HG03432 (cell line): ENCODE measurements around the gene ELMO2.

ENCODE experiments used
- ATAC-seq: cut with Tn5 transposase; IDR thresholded peaks from one replicate; pipeline ENCODE4 v1.9.1; 2021; ENCODE audit warnings: mild to moderate bottlenecking, moderate library complexity; ENCODE audit not compliant: unreplicated experiment

ELMO2 gene

DNA sequence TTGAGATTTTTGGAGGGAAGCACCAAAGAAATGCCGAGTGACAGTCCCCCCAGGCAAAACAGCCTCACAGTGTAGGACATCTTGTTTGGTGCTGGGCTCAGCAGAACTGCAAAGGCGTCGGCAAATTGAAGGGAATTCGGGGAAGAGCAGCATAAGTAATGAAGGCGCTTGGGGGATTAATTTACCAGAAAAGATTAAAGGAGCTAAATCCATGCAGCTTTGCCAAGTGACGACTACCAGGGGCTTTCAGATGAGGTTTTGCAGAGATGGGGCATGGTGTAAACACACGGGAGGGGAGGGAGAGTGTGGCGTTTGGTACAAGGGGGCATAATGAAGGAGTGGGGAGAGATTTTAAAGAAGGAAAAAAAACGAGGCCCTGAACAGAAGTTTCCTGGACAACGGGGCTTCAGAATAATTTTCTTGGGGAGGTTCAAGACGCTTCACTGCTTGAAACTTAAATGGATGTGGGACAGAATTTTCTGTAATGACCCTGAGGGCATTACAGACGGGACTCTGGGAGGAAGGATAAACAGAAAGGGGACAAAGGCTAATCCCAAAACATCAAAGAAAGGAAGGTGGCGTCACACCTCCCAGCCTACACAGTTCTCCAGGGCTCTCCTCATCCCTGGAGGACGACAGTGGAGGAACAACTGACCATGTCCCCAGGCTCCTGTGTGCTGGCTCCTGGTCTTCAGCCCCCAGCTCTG is 52.8 kb downstream of the ELMO2 start:
- no peak for ATAC-seq

DNA sequence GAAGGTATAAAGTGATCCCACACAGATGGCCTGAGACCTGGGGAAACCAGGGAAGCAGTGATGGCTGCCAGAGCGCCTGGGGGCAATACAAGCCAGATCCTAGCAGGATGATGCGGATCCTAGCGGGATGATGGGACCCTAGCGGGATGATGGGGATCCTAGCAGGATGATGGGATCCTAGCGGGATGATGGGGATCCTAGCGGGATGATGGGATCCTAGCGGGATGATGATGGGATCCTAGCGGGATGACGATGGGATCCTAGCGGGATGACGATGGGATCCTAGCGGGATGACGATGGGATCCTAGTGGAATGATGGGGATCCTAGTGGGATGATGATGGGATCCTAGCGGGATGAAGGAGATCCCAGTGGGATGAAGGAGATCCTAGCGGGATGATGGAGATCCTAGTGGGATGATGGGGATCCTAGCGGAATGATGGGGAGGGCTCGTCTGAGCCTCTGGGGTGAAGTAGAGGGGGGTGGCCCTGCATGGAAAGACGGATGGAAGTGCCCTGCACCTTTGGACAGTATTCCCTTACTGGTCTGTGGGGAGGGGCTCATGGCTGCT is 54.0 kb downstream of the ELMO2 start:
- ATAC-seq: no peak

DNA sequence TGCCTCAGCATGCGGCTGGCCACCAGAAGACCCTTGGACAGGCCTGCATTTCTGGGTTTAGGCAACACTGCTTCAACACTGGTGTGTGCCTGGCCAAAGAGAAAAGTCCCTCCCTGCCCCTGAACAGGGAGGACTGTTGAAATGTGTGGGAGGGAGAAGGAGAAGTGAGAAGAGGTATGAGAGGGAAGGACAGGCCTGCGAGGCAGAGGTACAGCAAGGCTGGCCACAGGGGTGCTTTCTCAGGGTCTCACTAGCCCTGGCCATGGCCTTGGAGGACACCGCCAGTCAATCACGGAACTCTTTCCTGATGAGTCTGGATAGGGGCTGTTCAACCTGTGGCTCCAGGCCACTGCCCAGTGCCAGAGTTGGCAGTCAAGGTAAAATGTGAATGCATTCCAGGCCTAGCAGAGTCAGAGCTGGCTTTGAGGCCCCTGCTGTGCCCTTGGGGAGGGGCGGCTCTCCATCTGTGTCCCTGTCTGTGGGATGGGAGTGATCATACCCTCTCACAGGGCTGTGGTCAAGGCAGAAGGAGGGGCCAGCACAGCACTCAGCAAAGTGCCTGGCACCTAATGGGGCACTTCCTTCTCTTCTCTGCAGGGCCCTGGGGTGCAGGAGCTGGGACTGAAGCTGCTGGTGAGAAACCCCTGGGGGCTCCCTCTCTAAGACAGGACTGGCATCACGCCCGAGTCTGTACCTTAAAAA is 54.9 kb downstream of the ELMO2 start:
- peak; percentile 42 for ATAC-seq

DNA sequence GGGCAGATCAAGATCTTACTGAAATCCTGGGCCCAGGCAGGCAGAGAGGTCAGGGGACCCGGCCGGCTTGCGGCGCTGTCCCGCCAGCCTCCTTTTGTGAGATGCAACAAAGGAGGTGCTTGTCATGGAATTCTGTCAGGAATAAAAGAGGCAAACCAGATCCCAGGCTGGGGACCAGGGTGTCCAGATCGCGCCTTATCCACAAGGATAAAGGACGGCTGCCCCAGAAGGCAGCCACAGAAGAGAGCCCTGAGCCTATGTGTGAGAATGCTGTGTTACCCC is 55.5 kb downstream of the ELMO2 start:
- ATAC-seq: no peak

DNA sequence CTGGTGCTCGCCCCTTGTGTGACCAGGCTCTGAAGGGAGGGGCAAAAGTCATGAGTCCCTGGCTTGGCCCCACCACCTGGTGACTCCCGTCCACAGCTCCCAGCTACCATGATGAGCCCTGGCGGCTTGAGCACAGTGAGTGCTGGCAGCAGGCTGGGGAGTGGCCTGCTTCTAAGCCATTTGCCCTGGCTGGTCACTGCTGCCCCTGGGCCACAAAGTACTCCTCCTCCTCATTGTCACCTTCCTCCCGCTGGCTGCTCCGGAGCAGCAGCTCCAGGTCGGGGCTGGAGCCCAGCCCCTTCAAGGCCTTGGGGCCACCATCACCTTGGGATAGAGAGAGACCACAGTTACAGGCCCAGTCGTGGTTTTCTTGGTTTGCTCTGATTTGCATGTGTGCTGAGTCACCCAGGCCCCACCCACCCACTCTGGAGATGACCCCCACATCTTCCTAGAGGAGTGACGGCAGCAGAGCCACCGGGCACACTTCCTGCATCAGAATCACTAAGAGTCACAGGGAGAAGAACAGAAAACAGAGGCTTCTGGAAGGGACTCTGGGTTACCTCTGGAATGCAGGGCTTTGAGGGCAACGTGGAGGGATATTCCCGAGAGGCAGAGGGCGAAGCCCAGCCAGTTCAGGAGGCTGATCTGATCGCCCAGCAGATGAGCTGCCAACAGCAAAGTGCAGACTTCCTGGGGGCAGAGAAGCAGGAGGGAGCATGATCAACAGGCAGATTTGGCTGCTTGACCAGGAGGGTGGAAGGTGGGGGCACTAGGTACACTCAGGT is 56.0 kb downstream of the ELMO2 start:
- peak; percentile 56 for ATAC-seq

DNA sequence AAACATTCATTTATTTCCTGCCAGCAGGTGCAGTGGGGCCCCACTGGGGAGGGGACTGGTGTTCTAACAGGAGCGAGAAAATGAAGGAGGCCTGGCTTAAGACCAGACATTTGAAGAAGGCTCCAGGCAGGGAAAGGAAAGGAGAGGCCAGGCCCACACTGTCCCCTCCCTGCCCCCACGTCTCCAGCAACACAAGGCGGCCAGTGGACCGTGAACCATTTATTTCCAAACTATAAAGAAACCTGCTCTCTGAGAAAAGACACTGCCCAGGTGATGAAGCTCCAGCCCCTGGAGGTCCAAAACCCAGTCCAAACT is 56.7 kb downstream of the ELMO2 start:
- ATAC-seq: no peak

DNA sequence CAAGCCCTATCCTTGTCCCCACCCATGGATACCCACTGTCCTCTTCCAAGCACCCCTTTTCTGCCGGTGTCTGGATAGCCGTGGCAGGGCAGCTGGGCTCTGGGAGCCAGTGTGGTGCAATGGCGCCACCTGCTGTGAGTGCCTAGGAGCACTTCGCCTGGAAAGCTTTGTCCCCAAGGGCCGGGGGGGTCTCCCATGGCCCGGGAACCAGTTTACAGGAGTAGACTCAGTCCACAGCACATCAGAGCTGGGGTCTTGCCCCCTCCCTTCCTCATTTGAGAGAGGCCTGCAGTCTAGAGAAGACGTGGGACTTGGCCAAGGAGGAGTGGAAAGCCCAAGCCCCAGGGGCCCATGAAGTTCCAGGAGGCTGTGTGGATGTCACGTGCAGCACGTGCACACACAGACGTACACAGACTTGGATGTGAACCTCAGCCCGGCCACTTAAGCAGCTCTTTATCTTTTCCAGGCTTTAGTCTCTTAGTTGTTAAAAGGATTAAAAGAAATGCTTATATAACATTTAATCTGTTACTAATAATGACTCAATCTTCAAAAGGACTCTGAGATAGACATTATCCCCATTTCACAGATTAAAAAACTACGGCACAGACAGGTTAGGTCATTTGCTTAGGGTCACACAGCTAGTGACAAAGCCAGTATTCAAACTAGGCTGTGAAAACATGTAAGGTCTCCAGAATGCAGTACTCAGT is 57.2 kb downstream of the ELMO2 start:
- ATAC-seq: no peak

DNA sequence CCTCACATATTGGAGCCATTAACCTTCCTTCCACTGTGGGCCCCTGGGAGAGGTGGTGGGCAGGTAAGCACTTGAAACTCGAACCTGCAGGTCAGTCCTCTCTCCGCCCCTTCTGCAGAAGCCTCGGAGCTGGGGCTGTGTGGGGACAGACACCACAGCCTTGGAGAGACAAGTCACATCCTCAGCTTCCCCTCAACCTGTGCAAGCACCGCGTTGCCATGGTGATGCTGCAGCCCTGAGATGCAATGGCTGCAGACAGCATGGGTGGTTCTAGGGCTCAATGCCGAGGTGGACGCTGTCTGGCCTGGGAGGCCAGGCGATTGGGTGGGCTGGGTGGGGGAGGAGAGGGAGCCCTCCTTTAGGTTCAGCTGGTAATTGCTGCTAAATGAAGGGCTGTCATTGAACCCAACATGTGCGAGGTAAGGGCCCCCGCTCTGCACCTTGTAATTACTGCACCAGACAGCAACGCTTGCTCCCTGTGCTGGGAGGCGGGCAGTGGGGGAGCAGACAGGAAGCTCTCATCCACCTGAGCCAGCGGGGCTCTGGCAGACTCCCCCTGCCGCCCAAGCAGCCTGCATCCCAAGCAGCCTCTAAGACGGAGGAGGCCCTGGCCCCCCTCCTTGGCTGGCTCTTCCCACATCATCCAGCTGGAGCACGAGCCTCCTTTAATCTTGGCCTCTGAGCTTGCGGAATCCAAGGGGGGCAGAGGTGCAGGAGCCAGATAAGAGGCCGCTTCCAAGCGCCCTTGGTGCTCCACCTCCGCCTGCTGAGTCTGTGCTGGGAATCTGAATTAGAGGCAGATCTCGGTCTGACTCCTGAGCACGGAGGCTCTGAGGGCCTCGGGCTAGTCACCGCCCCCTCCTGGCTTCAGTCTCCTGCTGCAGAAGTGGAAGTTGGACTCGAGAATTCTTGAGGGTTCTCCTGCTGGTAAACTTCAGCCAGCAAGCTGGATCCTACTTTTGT is 58.3 kb downstream of the ELMO2 start:
- ATAC-seq: no peak

DNA sequence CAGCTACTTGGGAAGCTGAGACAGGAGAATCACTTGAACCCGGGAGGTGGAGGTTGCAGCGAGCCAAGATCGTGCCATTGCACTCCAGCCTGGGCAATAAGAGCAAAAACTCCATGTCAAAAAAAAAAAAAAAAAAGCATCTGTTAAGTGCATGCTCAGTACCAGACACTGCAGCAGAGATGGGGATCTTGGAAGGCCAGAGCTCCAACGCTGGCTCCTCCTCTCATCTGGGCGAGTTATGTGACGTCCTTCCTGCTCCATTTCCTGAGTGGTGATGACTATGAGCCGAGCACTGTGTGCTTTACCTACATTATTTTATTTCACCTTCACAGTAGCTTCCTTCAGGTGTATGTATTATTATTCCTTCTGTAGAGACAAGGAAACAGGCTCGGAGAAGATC is 59.6 kb downstream of the ELMO2 start:
- ATAC-seq: no peak

DNA sequence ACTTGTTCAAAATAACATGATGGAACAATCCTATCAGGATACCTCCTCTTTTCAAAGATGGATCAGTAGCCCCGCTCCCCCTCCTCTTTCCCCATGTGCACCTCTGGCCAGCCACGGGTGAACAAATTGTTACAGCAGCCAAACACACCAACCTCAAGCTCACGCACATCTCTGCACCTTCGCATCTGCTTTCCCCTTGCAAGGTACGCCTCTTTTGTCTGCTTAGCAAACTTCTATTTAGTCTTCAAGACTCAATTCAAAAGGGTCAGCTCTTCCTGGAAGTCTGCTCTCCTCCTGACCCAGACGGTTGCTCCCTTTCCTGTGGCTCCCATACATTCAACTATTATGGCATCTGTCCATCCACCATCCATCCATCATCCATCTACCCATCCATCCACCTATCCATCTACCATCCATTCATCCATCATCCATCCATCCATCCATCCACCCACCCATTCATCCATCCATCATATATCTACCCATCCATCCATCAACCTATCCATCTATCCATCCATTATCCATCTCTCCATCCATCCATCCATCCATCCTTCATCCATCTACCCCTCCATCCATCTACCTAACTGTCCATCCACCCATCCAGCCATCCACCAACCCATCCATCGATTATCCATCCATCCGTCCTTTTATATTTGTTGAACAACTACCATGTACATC is 61.8 kb downstream of the ELMO2 start:
- no peak for ATAC-seq

DNA sequence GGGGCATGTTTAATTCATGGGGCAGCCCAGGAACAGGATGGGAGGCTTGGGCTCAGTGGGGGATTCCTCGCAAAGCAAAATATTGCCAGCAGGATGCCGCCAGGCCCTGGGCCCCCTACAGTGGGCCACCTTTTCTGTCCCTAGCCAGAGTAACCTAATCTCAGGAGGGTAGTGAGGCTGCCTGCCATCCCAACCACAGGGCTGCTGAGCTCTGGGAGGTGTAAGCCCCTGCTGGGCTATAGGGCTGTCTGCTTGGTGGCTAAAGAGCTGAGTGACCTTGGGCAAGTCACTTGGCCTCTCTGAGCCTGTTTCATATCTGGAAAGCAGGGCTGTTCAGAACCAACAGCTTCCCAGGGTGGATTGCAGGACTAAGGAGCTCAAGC is 62.4 kb downstream of the ELMO2 start:
- ATAC-seq: no peak

DNA sequence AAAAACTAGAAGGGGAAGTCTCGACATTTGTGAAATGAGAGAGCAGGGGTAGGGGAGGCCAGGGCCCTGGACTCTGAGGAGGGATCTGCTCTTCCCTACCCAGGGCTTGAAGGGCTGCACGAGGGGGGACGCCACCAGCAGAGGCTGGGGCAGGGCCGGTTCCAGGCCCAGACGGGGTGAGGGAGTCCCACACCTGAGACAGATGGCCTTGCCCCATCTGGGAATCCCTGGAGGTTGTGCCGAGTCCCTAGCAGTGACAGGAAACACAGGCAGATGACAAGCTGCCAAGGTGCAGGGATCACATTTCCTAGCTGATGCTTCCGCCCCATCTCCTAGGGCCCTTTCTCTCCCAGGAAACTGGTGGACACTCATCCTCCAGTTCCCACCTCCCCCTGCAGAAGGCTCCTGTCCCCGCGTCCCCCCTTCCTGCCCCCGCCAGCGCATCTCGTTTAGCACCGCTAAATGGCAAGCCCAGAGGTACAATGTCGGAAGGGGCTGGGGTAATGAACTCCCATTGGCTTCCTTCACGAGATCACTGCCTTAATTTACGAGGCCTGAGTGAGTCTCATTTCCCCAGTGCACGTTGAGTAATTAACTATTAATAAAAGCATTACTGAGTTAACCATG is 63.0 kb downstream of the ELMO2 start:
- ATAC-seq: no peak

DNA sequence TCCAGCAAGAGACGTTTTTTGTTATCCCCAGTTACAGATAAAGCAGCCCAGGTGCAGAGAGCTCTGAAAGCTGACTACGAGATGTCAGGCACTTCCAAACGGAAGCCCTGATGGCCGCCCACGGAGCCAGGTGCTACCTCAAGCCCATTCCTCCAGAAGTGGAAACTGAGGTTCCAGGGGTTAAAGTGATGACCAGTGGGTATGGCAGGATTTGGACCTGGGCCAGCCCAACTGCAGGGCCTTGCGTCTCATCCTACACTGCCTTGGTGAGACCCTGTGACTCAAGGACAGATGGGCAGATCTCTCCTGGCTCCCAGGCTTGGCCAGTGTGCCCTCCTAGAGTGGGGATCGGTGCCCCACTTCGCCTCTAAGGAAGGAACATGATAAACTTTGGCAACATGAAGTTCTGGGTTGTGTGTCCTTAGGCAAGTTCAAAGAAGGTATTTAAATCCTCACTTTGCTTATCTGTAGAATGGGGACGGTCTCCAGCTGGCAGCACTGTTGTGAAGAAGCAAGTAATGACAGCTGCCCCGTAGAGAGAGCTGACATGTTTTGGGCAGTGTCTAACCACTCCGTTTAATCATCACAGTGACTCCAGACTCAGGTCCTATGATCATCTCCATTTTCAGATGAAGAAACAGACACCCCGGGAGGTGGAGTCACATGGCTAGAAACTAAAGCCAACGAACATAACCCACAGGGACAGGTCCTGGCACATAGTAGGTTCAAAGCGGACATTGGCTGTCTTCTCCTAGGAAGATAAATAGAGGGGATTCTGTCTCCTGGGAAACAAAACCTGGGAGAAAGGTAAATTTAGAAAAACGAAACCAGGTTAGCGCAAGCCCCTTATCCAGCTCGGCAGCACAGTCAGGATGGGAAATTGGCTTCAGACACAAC is 63.7 kb downstream of the ELMO2 start:
- no peak for ATAC-seq

DNA sequence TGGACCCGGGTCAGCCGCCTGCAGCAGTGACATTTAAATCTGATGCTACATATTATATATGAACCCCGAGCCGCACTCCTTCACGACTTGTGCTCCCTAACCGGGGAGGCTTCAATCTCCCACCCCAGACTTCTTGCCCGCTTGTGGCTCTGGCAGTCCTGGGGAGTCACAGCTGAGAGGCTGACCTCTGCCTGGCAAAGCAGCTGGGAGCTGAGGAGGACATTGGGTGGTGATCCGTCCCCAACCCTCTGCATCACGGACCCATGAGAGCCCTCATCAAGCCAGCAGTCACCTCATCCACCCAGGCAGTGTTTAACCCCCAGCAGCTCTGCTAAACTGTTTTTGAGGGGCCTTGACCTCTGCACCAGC is 64.4 kb downstream of the ELMO2 start:
- ATAC-seq: no peak

DNA sequence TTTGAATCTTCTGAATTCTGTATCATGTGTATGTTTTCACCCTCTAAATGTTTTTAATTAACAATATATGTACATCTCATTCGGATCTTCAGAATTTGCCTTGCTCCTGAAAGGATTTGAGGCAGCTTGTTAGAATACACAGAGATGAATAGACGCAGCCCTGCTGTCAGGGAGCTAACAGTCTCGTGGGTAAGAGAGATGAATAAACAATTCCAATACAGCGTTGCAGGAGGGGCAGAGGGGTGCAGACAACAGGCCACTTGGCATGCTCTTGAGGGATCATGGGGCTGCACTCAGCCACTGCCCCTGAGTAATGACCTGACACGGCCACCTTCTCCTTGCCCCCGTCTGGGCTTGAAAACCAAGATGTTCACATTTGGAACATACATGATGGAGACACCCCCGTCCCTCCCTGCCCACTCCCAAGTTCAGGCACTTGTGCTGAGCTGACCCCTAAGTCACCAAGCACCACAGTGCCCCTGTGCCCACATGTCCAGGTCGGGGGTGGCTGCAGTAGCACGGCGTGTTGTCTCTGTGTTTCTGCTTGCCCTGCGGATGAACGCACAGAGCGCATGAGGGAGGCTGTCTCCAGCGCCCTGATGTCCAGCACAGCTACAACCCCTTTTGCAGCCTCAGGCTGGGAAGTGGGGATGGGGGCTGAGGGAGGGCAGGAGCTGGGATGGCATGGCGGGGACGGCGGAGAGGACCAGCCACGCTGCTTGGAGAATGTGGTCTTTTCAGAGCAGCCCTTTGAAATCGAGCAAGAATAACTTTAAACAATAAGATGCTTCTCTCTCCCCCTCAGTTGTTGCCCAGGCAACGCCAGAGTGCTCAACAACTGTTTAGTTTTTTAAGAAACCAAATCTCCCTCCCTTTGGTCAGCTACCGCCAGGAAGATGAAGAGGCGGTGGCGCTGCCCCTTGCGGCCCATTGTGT is 65.1 kb downstream of the ELMO2 start:
- no peak for ATAC-seq

DNA sequence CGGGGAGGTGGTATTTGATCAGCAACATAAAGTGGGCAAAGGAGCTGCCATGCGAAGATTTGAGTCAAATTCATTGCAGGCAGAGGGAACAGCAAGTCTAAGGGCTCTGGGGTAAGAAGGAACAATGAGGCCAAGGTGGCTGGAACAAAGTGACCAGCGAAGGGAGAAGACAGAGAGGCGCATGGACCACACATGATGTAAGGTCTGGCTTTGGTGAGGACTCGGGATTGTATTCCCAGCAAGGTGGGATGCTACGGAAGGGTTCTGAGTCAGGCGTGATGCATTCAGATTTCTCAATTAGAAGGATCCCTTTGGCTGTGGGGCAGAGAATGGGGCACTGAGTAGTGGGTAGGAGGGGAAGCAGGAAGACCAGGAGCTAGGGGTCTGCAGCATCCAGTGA is 67.4 kb downstream of the ELMO2 start:
- ATAC-seq: no peak

DNA sequence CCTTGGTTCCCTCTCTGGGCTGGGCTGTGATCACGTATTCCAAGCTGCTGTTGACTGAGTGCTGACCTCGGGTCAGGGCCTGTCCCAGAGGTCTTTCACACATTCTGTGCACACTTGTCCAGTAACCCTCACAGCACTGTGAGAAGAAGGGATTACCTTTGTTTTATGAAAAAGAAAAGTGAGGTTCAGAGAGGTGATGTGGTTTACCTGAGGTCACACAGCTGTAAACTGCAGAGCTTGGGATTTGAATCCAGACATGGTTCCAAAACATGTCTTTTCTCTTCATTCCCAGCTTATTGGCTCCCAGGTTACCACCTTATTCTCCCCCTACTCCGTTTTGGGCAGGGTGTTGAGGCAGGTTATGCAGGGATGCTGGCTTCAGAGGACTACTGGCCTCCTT is 69.7 kb downstream of the ELMO2 start:
- no peak for ATAC-seq
